Measurements from ENCODE around the gene VMAC.

DNA sequence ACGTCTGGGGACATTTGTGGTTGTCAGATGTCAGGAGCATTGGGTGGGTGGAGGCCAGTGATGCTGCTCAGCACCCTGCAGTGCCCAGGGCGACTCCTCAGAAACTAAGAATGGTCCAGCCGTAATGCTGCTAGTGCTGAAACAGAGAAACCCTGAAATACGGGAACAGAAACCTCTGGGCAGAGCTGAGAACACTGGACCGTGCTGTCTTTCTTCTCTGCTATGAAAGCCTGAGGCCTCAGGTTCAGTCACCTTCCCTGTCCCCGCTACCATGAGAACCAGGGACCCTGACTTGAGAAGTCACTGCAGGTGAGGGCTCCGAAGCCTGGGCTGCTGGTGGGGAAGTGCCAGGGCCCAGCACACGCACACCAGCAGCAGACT, 22.8 kb downstream of the VMAC start:
- TF ChIP-seq POLR2A (IDR thresholded peaks at IDR 0.05), result no peak
- TF ChIP-seq, protein P1, sequence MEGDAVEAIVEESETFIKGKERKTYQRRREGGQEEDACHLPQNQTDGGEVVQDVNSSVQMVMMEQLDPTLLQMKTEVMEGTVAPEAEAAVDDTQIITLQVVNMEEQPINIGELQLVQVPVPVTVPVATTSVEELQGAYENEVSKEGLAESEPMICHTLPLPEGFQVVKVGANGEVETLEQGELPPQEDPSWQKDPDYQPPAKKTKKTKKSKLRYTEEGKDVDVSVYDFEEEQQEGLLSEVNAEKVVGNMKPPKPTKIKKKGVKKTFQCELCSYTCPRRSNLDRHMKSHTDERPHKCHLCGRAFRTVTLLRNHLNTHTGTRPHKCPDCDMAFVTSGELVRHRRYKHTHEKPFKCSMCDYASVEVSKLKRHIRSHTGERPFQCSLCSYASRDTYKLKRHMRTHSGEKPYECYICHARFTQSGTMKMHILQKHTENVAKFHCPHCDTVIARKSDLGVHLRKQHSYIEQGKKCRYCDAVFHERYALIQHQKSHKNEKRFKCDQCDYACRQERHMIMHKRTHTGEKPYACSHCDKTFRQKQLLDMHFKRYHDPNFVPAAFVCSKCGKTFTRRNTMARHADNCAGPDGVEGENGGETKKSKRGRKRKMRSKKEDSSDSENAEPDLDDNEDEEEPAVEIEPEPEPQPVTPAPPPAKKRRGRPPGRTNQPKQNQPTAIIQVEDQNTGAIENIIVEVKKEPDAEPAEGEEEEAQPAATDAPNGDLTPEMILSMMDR (IDR thresholded peaks at IDR 0.05), result no peak

All from lower leg skin (tissue), 3 donors.